ENCODE measurements around the gene SLC6A7.

Gene SLC6A7

GRCh38 chr5:150174285-150174684 is 15.6 kb upstream of the SLC6A7 start:
- Mint-ChIP-seq H3K27ac (no peak overlapping the region), H3K9me3 (no peaks in the 10 kb centered on the region), H3K4me3 (no peak overlapping the region), H3K4me1 (no peaks in the 10 kb centered on the region), H3K27me3 (peaks cover 36 to 51% of the 10 kb centered on the region in 2 donors), H3K36me3 (no peaks in the 10 kb centered on the region)
- ATAC-seq (replicated peaks) (no peak), DNase-seq (no peak)

- H3K4me3 Mint-ChIP-seq, result no peak overlapping the region
- no peaks in the 10 kb centered on the region for H3K4me1 Mint-ChIP-seq
- H3K27ac Mint-ChIP-seq, result no peak overlapping the region
- H3K36me3 Mint-ChIP-seq, result no peaks in the 10 kb centered on the region
- peaks cover 33 to 43% of the 10 kb centered on the region in 2 donors for H3K27me3 Mint-ChIP-seq
- no peak for ATAC-seq (replicated peaks)
- no peaks in the 10 kb centered on the region for H3K9me3 Mint-ChIP-seq
- no peak for DNase-seq
These were observed 14.8 kb upstream of the SLC6A7 start for GRCh38 chr5:150175076-150175475.

- no peak overlapping the region for H3K4me3 Mint-ChIP-seq
- no peak overlapping the region for H3K27ac Mint-ChIP-seq
- DNase-seq (no peak), ATAC-seq (replicated peaks) (peak in 1 of 2 donors; percentile 36)
- no peaks in the 10 kb centered on the region for H3K36me3 Mint-ChIP-seq
- no peaks in the 10 kb centered on the region for H3K4me1 Mint-ChIP-seq
- peaks cover 30 to 39% of the 10 kb centered on the region in 2 donors for H3K27me3 Mint-ChIP-seq
- no peaks in the 10 kb centered on the region for H3K9me3 Mint-ChIP-seq
These were observed 14.3 kb upstream of the SLC6A7 start for GRCh38 chr5:150175536-150175935.

- H3K36me3 Mint-ChIP-seq, result no peaks in the 10 kb centered on the region
- no peak overlapping the region for H3K4me3 Mint-ChIP-seq
- H3K4me1 Mint-ChIP-seq, result no peaks in the 10 kb centered on the region
- peaks cover 21 to 41% of the 10 kb centered on the region in 2 donors for H3K27me3 Mint-ChIP-seq
- H3K27ac Mint-ChIP-seq, result no peak overlapping the region
- ATAC-seq (replicated peaks) (no peak), DNase-seq (no peak)
- no peaks in the 10 kb centered on the region for H3K9me3 Mint-ChIP-seq
These were observed 13.0 kb upstream of the SLC6A7 start for GRCh38 chr5:150176745-150177477.

GRCh38 chr5:150177721-150178120 is 12.1 kb upstream of the SLC6A7 start:
- DNase-seq, result no peak
- H3K36me3 Mint-ChIP-seq, result no peaks in the 10 kb centered on the region
- H3K4me3 Mint-ChIP-seq, result no peak overlapping the region
- ATAC-seq (replicated peaks), result no peak
- no peaks in the 10 kb centered on the region for H3K9me3 Mint-ChIP-seq
- peaks cover 14 to 36% of the 10 kb centered on the region in 2 donors for H3K27me3 Mint-ChIP-seq
- H3K27ac Mint-ChIP-seq, result no peak overlapping the region
- no peaks in the 10 kb centered on the region for H3K4me1 Mint-ChIP-seq

GRCh38 chr5:150178262-150178661 is 11.6 kb upstream of the SLC6A7 start:
- H3K4me1 Mint-ChIP-seq, result no peaks in the 10 kb centered on the region
- H3K27ac Mint-ChIP-seq, result no peak overlapping the region
- peaks cover 12 to 38% of the 10 kb centered on the region in 2 donors for H3K27me3 Mint-ChIP-seq
- no peaks in the 10 kb centered on the region for H3K36me3 Mint-ChIP-seq
- DNase-seq, result no peak
- no peaks in the 10 kb centered on the region for H3K9me3 Mint-ChIP-seq
- no peak overlapping the region for H3K4me3 Mint-ChIP-seq
- no peak for ATAC-seq (replicated peaks)

- Mint-ChIP-seq H3K4me3 (no peak overlapping the region), H3K27me3 (peaks cover 5 to 30% of the 10 kb centered on the region in 2 donors)
- no peak for DNase-seq
These were observed 10.7 kb upstream of the SLC6A7 start for GRCh38 chr5:150179019-150179620.

GRCh38 chr5:150180241-150181026 is 9.4 kb upstream of the SLC6A7 start:
- ATAC-seq (replicated peaks), result no peak
- H3K4me1 Mint-ChIP-seq, result no peaks in the 10 kb centered on the region
- no peak overlapping the region for H3K27ac Mint-ChIP-seq
- DNase-seq, result no peak
- H3K36me3 Mint-ChIP-seq, result no peaks in the 10 kb centered on the region
- H3K9me3 Mint-ChIP-seq, result no peaks in the 10 kb centered on the region
- peaks cover 12 to 30% of the 10 kb centered on the region in 2 donors for H3K27me3 Mint-ChIP-seq
- H3K4me3 Mint-ChIP-seq, result no peak overlapping the region

More at GRCh38 chr5:150179019-150179620, 10.7 kb upstream of the SLC6A7 start:
- H3K36me3 Mint-ChIP-seq, result no peaks in the 10 kb centered on the region
- ATAC-seq (replicated peaks), result no peak
- H3K4me1 Mint-ChIP-seq, result no peaks in the 10 kb centered on the region
- no peaks in the 10 kb centered on the region for H3K9me3 Mint-ChIP-seq
- no peak overlapping the region for H3K27ac Mint-ChIP-seq

GRCh38 chr5:150181027-150181426 is 8.8 kb upstream of the SLC6A7 start:
- Mint-ChIP-seq H3K36me3 (no peaks in the 10 kb centered on the region), H3K9me3 (no peaks in the 10 kb centered on the region), H3K4me3 (no peak overlapping the region), H3K27me3 (peaks cover 8 to 25% of the 10 kb centered on the region in 2 donors), H3K4me1 (no peaks in the 10 kb centered on the region), H3K27ac (no peak overlapping the region)
- ATAC-seq (replicated peaks) (no peak), DNase-seq (no peak)

- Mint-ChIP-seq H3K9me3 (no peaks in the 10 kb centered on the region), H3K27ac (no peak overlapping the region), H3K27me3 (peaks cover 11 to 17% of the 10 kb centered on the region in 2 donors), H3K4me1 (no peaks in the 10 kb centered on the region), H3K4me3 (no peak overlapping the region), H3K36me3 (no peaks in the 10 kb centered on the region)
- DNase-seq (no peak), ATAC-seq (replicated peaks) (no peak)
These were observed 7.9 kb upstream of the SLC6A7 start for GRCh38 chr5:150181766-150182545.

GRCh38 chr5:150182774-150183173 is 7.1 kb upstream of the SLC6A7 start:
- DNase-seq (no peak), ATAC-seq (replicated peaks) (no peak)
- Mint-ChIP-seq H3K36me3 (no peaks in the 10 kb centered on the region), H3K9me3 (no peaks in the 10 kb centered on the region), H3K4me1 (no peaks in the 10 kb centered on the region), H3K27ac (no peak overlapping the region), H3K27me3 (peaks cover 19 to 24% of the 10 kb centered on the region in 2 donors), H3K4me3 (no peak overlapping the region)

- Mint-ChIP-seq H3K4me1 (no peaks in the 10 kb centered on the region), H3K4me3 (no peak overlapping the region), H3K27me3 (peaks cover 21 to 29% of the 10 kb centered on the region in 2 donors), H3K27ac (no peak overlapping the region), H3K36me3 (no peaks in the 10 kb centered on the region), H3K9me3 (no peaks in the 10 kb centered on the region)
- DNase-seq (no peak), ATAC-seq (replicated peaks) (no peak)
These were observed 6.4 kb upstream of the SLC6A7 start for GRCh38 chr5:150183436-150183835.

- DNase-seq (no peak), ATAC-seq (replicated peaks) (no peak)
- H3K27me3 Mint-ChIP-seq, result peaks cover 26 to 31% of the 10 kb centered on the region in 2 donors
- no peaks in the 10 kb centered on the region for H3K4me1 Mint-ChIP-seq
- no peaks in the 10 kb centered on the region for H3K9me3 Mint-ChIP-seq
- H3K27ac Mint-ChIP-seq, result no peak overlapping the region
- no peak overlapping the region for H3K4me3 Mint-ChIP-seq
- no peaks in the 10 kb centered on the region for H3K36me3 Mint-ChIP-seq
These were observed 5.9 kb upstream of the SLC6A7 start for GRCh38 chr5:150184006-150184405.
